NCI-H146 treated with DMSO at 0.1 percent for 48 hours (cell line): ENCODE data around the gene AUNIP.

ENCODE experiments used
- DNase-seq: peaks from one replicate; lab custom pipeline; 2025; ENCODE audit not compliant: unreplicated experiment; lab: John Stamatoyannopoulos, UW

AUNIP gene

GRCh38 chr1:25889470-25889869, 30.2 kb upstream of the AUNIP start:
- DNase-seq: peak; percentile 78

- no peak for DNase-seq
These were observed 29.2 kb upstream of the AUNIP start for GRCh38 chr1:25888426-25888987.

- DNase-seq: no peak
These were observed 26.3 kb upstream of the AUNIP start for GRCh38 chr1:25885602-25886001.

- no peak for DNase-seq
These were observed 22.0 kb upstream of the AUNIP start for GRCh38 chr1:25881266-25881665.

- no peak for DNase-seq
These were observed 21.3 kb upstream of the AUNIP start for GRCh38 chr1:25880518-25880917.

GRCh38 chr1:25879675-25880074, 20.4 kb upstream of the AUNIP start:
- DNase-seq: no peak

- no peak for DNase-seq
These were observed 19.4 kb upstream of the AUNIP start for GRCh38 chr1:25878690-25879089.

- DNase-seq: no peak
These were observed 17.9 kb upstream of the AUNIP start for GRCh38 chr1:25877155-25877554.

GRCh38 chr1:25876693-25877077, 17.4 kb upstream of the AUNIP start:
- DNase-seq: no peak

GRCh38 chr1:25875856-25876692, 16.8 kb upstream of the AUNIP start:
- DNase-seq: no peak

GRCh38 chr1:25875154-25875855, 16.0 kb upstream of the AUNIP start, which contains the start of gene PAQR7:
Gene PAQR7 (minus strand): TSS chr1:25875708. CDS start chr1:25863839, 11,869 bp downstream.
- DNase-seq: peak; percentile 32

- no peak for DNase-seq
These were observed 15.4 kb upstream of the AUNIP start for GRCh38 chr1:25874635-25875153.

- no peak for DNase-seq
These were observed 15.0 kb upstream of the AUNIP start for GRCh38 chr1:25874209-25874608.

GRCh38 chr1:25873120-25873519, 13.9 kb upstream of the AUNIP start:
- DNase-seq: no peak

- no peak for DNase-seq
These were observed 13.5 kb upstream of the AUNIP start for GRCh38 chr1:25872713-25873112.

GRCh38 chr1:25871704-25872494, 12.6 kb upstream of the AUNIP start:
- no peak for DNase-seq

- DNase-seq: no peak
These were observed 11.9 kb upstream of the AUNIP start for GRCh38 chr1:25871086-25871703.

GRCh38 chr1:25870614-25871013, 11.4 kb upstream of the AUNIP start:
- DNase-seq: no peak

GRCh38 chr1:25869909-25870606, 10.8 kb upstream of the AUNIP start:
- no peak for DNase-seq
